Stimulated activated CD8-positive, alpha-beta memory T cell treated with anti-CD3 and anti-CD28 coated beads, Interleukin-2, amount 100 ng/mL, for 48 hours (primary cell): Measurements from ENCODE around the gene BTLA.
"Not testable (repeated sequence)": the region's sequence is repeated elsewhere in the genome, so short reads cannot be mapped to it uniquely, and the experiment has no call there.

Experiments
- DNase-seq, 2 donors: peaks; one replicate each; pipeline ENCODE4 v3.0.0-alpha.2; 2020; ENCODE audit warnings: low read depth in 2 of 2

The BTLA gene

DNA sequence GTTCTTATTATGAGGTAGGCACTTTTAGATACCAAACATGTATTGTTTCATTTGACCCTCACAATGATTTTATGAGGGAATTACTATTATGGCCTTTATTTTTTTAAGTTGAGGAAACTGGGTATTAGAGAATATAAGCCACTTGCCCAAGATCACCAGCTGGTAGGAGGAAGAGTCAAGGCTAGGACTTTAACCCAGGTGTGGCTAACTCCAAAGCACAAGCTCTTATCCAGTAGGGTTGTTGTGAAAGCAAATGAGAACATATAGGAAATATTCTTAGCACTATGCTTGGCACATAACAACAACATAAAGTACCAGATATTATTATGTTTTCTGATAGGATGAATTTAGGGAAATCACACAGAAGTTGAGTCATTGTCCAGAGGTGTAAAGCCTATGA is 7.9 kb downstream of the BTLA start:
- no peak for DNase-seq

- DNase-seq, result no peak
These were observed 9.4 kb downstream of the BTLA start for GRCh38 chr3:112489674-112490479.

DNA sequence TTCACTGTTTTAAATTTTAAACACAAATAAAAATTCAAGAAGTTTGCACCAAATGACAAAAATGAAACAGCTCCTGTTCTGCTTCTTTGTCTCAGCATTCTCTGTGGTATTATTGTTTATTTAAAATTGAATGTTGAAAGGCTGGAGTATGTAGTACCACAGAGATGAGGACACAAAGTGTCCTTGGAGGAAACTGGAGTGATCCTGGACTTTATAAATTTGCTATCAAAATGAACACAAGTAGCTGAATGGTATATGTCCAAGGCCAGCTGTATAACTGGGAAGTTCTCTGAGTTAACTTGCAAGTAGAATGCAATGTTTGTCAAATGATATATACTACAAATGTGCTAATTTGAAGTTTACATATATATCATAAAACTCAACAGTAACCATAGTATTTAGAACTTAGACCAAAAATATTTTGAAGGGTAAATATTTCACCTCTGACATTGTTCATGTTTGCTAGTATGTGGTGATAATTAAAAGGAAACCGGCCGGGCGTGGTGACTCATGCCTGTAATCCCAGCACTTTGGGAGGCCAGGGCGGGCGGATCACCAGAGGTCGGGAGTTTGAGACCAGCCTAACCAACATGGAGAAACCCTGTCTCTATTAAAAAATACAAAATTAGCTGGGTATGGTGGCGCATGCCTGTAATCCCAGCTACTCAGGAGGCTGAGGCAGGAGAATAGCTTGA is 12.3 kb downstream of the BTLA start:
- DNase-seq, result no peak

GRCh38 chr3:112484352-112484751 is 14.9 kb downstream of the BTLA start:
- DNase-seq, result no peak

DNA sequence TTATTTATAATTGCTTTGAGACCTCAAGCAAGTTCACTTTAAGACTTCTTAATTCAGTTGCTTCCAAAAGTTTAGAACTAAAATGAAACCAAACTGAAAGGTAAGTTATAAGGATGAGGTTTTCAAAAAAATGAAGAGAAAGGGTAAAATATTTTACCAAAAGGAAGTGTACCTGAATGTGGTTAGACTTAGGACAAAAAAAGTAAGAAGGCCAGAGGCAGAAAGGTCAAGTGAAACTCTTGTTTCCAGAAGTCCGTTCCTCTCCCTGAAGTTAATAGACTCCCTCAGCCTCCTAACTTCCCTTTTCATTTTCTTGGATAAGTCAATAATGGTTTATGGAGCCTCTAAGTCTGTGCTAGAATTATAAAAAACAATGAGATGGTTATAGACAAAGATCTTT is 16.6 kb downstream of the BTLA start:
- no peak for DNase-seq

DNA sequence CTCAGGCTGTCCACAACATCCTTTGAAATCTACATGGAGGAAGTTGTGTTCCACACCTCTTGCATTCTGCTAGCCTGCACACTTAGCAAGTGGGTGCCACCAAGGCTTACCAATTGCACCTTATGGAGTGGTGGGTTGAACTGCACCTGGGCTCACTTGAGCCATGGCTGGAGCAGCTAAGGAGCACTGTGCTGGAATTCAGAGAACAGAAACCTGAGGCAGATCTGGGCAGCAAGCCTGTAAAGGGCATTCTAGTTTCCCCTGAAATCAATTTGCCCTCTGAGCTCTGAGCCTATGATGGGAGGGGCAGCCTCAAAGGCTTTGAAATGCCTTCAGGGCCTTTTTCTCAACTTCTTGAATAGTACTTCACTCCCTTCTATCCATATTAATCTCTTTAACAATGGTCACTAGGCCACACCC is 18.0 kb downstream of the BTLA start:
- no peak for DNase-seq

DNA sequence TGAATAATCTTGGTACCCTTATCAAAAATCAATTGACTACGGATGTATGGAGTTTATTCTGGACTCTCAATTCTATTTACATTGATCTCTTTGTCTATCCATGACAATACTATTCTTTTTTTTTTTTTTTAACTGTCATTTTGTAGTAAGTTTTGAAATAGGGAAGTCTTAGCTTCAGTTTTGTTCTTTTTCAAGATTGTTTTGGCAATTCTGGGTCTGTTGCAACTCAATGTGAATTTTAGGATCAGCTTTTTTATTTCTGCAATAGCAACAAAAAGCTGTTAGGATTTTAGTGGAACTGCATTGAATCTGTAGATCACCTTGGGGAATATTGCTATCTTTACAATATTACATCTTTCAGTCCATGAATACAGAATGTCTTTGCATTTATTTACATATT is 21.4 kb downstream of the BTLA start:
- DNase-seq, result no peak

DNA sequence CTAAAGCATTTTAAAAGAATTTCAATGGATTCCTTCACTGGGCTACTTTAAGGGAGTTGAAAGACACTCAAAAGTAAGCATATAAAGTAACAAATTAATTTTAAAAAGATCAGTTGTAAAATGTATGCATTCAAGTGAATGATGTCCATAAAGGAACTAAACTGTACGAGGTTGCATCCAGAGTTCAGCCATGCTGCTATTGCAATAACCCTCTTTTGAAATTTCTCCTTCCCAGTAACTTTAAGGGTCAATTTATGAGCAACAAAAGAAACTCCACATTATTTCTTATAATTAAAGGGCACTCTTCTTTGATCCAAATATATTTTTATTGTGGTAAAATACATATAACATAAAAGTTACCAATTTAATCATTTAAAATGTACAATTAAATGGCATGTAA is 22.9 kb downstream of the BTLA start:
- DNase-seq, result no peak

- no peak for DNase-seq
These were observed 24.5 kb downstream of the BTLA start for GRCh38 chr3:112474796-112475195.

DNA sequence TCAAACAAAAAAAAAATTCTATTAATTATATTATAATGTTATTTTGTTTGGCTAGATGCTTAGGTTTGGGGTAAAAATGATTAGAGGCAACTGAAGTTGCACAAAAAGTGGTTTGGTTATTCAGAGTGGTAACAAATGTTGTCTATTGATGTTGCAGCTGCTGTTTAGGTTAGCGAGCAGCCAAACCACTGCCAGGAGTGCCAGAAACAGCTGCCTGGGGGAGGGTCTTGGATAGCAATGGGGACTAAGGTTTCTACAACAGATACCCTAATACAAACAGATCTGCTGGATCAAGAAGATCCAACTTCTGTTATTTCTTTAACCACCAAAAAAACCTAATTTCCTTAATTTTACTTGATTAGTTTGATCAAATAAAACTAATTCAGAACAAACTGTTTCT is 26.6 kb downstream of the BTLA start:
- DNase-seq, result no peak

- DNase-seq, result no peak
These were observed 27.5 kb downstream of the BTLA start for GRCh38 chr3:112471596-112472325.

DNA sequence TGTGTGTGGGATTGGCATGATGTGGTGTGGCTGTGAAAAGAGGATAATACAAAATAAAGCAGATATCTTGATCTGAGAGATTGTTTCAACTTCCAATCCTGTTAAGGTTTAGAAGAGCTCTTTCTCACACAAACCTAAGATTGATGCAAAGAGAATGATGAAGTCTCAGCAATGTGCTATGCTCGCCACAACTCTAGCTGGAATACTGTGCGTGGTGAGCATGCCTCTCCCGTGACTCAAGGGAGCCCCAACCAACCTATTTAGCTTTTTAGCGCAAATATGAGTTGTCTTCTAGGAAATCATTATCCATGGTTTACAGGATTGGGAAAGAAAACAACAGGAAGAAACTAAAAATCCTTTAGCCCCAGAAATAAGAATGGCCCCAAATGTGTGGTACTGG is 28.5 kb downstream of the BTLA start:
- no peak for DNase-seq

- no peak for DNase-seq
These were observed 29.6 kb downstream of the BTLA start for GRCh38 chr3:112469671-112470070.

GRCh38 chr3:112467539-112467938 is 31.7 kb downstream of the BTLA start:
- no peak for DNase-seq

DNA sequence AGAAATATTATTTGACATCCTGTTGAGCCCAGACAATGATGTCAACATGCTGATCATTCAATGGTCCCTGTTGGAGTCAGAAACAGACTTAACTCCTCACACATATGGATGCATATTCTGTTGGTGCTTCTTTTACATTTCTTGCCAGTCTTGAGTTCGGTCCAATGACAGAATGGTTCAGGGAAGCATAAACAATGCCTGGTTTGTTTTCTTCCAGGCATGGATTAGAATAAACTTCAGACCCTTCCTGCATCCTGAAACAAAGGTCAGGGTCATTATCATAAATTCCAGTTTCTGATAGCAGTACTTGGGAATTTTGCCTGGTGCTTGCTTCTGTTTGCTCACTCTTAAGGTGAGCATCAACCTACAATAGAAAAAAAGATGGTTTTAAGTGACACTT is 33.3 kb downstream of the BTLA start:
- no peak for DNase-seq

GRCh38 chr3:112464264-112464663 is 35.0 kb downstream of the BTLA start:
- DNase-seq, result no peak

- DNase-seq, result no peak
These were observed 36.0 kb downstream of the BTLA start for GRCh38 chr3:112463250-112463649.

- not testable (repeated sequence) for DNase-seq
These were observed 37.5 kb downstream of the BTLA start for GRCh38 chr3:112461787-112462186.

DNA sequence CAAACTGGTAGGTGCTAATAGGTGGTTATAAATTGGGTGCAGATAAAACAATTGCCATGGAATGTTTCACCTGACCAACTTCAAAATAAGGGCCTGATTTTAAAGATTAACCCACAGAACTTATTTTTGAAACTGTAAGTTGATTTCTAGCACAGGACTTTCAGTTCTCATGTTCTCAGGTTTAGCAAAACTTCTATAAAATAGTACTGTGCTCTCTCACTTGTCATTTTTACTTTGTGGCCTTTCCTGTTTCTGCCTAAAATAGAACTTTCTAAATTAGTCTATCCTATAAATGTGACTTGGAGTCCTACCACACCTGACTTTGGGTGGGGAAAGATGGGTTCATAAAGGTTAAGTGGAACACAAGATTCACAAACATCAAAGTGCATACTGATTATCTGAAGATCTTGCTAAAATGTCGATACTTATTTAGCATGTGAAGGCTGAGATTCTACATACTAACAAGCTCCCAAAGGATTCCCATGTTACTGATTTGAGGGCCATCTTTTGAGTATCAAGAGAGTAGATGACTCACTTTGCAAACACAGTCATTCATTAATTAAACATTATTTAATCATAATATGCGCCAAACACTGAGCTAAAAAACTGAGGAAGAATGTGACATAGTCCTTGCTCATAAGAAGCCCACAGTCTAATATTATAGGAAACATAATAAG is 38.6 kb downstream of the BTLA start:
- DNase-seq, result no peak

GRCh38 chr3:112459750-112460149 is 39.5 kb downstream of the BTLA start:
- DNase-seq, result no peak

DNA sequence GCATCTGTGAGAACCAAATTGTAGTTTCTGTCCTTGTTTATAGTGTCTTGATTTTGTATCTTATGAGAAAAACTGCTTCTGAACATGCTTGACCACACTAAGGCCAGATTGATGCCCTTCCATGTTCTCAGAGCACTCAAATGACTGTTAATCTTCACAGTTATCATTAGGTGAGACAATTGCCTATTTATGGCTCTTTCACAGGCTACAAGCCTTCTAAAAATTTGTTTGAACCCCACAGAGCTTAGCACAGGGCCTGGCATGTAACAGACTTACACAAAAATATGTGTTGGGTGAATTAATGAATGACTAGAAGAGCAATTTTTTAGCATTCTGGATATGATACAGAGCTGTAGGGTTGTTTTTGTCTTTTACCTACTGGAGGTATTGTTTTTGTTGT is 43.1 kb downstream of the BTLA start:
- no peak for DNase-seq

DNA sequence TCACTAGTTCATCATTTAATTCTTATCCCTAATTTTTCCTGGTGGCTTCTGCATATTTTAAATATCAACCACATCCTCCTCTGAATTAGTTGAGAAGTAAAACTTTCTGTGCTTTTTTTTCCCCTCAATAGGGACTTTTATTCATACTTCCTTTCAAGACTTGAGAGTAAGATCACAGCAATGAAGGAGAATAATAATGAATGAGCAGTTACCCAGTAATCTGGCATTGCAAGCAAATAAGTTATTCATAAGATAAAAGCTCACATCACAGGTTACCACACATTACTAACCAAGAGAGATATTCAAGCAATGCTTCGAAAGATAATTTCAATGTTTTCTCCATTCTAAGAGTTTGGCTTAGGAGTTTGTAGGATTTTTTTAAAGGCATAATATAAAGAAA is 50.3 kb downstream of the BTLA start:
- no peak for DNase-seq
